HG03457 (cell line): ENCODE measurements around the gene GPR179.

Experiments used
- ATAC-seq: cut with Tn5 transposase; IDR thresholded peaks from one replicate; pipeline ENCODE4 v1.9.1; 2021; ENCODE audit warnings: moderate number of reproducible peaks; ENCODE audit not compliant: unreplicated experiment

GPR179 gene, protein sequence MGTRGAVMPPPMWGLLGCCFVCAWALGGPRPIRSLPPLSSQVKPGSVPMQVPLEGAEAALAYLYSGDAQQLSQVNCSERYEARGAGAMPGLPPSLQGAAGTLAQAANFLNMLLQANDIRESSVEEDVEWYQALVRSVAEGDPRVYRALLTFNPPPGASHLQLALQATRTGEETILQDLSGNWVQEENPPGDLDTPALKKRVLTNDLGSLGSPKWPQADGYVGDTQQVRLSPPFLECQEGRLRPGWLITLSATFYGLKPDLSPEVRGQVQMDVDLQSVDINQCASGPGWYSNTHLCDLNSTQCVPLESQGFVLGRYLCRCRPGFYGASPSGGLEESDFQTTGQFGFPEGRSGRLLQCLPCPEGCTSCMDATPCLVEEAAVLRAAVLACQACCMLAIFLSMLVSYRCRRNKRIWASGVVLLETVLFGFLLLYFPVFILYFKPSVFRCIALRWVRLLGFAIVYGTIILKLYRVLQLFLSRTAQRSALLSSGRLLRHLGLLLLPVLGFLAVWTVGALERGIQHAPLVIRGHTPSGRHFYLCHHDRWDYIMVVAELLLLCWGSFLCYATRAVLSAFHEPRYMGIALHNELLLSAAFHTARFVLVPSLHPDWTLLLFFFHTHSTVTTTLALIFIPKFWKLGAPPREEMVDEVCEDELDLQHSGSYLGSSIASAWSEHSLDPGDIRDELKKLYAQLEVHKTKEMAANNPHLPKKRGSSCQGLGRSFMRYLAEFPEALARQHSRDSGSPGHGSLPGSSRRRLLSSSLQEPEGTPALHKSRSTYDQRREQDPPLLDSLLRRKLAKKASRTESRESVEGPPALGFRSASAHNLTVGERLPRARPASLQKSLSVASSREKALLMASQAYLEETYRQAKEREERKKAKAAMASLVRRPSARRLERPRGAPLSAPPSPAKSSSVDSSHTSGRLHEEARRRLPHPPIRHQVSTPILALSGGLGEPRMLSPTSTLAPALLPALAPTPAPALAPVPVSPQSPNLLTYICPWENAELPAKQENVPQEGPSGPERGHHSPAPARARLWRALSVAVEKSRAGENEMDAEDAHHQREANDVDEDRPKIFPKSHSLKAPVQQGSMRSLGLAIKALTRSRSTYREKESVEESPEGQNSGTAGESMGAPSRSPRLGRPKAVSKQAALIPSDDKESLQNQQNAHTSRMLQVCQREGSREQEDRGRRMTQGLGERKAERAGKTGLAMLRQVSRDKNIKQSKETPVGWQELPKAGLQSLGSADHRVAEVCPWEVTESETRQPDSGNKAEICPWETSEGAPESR (N-terminal part only)

DNA sequence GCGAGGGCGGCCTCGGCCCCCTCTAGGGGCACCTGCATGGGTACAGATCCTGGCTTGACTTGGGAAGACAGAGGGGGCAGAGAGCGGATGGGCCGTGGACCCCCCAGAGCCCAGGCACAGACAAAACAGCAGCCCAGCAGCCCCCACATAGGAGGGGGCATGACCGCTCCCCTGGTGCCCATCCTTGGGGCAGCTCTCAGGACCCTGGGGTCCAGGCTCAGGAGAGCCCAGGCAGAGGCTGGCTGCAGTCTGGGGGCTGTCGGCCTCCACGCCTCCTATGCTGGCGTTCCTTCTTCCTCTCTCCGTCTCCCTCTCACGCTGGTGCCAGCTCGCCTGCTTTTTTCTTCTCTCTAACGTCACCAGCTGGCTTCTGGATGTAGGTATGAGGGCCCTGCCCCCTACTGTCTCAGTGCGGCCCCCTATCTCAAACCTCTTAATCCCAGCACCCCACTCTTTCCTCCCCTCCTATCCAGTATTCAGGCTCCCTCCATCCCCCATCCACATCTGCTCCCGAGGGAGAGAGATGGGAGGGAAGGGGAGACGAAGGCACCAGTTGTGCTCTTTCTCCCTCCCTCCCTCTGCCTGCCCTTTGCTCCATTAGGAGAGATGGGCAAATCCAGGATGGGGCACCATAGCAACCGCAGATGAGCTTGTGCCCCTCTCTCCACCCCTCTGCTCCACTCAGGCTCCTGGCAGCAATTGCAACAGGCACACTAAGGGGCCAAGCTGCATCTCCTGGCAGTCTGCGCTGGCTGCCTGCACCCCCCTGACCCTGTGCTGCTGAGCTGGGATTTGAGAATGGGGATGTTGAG is at the start of gene GPR179:
GPR179 (minus strand) TSS at position 349 of the 812 bp plus-strand sequence; CDS start at position 182, 167 bp downstream.
- ATAC-seq: no peak

DNA sequence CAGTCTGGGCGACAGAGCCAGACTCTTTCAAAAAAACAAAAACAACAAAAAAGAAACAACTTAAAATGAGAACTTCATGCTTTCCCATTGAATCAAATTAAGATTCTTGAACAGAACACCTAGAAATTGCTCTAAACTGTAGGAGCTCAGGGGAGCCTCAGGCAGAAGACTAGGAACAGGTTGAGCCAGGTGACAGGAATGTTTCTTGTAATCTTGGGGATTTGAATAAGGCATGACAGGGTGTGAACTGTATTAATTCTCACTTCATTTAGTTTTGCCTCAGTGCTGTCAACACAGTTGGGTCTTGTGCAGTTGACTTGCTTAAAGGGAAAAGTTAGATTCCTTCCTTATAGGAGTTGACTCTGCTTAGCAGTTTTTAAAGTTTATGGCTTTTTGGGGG is 35.7 kb upstream of the GPR179 start:
- no peak for ATAC-seq

DNA sequence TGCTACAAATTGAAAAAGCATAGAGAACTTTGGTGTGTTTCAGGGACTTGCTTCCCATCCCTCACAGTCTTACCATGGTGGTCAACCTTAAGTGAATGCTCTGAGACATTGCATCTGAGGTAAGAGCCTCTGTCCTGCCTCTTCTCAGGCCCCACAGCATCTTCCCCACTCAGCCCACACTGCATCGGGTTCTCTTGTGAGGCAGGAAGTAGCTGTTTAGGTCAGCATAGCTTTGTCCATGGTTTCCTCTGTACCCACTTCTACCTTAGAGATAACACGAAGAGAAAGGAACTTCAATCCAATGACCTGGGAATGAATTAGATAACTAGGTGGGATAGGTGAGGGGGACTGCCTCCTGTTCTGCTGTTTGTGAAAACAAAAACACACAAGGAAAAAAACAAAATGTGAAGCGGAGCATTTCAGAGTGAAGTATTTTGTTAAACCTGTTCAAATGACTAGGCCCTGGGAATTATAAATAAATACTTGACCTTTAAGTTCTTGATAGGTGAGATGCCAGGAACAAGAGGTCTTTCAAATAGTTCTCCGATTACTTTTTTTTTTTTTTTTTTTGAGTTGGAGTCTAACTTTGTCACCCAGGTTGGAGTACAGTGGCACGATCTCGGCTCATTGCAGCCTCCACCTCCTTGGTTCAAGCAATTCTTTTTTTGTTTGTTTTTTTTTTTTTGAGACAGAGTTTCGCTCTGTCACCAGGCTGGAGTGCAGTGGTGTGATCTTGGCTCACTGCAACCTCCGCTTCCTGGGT is 25.5 kb upstream of the GPR179 start:
- ATAC-seq: no peak

DNA sequence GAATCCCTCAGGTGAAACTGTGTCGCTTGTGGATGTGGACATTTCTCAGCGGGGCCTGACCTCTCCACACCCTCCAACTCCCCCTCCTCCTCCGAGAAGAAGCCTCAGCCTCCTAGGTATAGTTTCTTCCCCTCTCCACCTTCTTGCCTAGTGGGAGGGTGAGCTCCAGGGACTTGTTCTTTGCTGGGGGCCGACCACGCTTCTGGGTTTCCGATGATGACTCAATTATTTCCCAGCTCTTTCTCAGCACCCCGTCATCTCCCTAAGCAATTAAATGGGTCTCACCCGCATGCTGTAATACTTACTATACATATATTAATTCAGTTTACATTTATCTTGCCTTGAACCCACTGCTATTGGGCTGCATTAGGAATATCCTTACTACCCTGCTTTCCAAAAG is 21.0 kb upstream of the GPR179 start:
- ATAC-seq: no peak

DNA sequence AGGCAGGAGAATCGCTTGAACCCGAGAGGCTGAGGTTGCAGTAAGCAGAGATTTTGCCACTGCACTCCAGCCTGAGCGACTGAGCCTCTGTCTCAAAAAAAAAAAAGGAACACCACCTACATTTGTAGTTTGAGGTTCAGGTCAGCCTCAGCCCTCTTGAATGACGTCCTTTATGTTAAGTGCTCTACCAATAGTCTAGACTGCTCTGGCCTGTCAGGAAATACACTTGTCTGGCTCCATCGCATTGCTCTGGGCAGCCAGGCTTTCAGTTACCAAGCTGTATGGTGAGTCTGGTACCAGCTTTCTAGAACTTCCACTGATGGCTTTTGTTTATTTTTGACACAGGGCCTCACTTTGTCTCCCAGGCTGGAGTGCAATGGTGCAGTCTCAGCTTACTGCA is 19.3 kb upstream of the GPR179 start:
- ATAC-seq: no peak

DNA sequence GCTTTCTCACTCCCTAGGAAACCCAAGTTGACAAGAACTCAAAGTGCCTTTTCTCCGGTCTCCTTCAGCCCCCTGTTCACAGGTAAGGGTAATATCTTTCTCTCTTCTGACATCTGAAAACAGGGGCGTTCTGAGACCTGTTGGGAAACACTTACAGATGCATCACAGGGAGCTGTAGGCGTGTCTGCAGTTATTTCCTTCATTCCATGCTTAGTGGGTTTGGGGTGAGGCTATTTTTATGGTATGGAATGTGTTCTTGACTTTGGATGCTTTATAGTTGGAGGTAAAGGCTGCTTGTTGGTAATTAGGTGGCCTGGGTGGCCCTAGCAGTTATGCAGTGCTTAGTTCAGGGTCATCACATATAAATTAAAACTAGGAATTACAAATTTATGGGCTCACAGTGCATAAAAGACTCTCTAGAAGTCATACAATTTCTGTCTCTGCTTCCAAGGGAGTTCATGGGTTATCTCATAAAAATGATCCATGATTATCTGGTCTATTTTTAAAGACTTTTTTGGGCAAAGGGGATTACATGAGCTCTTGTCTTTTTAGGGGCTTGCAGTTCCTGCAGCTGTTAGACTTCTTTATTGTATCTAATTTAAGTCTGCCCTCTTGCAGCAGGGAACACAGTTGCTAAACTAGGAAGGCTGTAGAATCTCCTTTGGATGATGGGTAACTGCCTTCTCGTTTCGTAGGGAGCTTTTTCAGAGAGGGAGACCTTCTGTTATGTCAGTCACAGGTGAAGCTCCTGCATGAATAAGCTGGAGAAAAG is 18.1 kb upstream of the GPR179 start:
- ATAC-seq: no peak

DNA sequence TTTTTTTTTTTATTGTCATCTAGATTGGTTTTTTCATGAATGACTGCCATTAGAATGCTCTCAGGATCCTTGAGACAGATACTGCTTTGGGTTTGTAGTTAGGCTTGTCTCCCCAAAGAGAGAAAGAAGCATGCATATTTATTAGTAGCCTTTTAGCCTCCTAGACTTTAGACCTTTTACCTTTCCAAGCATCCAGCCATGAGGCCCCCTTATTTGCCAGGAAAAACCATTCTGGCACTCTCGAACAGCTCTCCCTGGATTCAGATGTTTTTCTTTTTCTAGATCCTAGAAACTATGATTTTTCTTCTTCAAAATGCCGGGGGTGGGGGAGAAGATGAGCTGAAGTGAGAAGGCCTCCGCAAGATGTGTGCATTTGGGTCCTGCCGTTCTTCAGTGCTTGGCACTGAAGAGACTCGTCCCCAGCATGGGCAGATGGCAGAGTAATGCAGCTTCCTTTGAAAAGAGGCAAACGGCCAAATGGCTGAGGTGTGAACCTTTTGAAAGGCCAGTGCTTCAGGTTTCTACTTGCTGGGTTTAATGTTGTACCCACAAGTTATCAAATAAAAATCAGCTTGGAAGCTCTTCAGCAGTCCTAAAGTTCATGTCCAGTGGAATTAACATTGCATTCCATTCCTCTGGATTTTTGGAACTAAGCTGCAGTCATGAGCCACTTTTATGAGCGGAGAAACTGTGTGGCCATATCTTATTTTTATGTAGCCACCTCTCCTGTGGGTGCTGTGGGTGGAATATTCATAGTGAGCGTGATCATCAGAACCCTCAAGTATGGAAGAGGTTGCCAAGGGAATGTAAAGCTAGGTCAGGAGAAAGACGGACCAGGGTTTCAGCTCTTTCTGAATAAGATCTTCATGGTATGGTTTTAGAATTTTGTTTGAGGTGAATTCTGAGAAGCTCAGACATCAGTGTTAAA is 15.1 kb upstream of the GPR179 start:
- ATAC-seq: no peak

DNA sequence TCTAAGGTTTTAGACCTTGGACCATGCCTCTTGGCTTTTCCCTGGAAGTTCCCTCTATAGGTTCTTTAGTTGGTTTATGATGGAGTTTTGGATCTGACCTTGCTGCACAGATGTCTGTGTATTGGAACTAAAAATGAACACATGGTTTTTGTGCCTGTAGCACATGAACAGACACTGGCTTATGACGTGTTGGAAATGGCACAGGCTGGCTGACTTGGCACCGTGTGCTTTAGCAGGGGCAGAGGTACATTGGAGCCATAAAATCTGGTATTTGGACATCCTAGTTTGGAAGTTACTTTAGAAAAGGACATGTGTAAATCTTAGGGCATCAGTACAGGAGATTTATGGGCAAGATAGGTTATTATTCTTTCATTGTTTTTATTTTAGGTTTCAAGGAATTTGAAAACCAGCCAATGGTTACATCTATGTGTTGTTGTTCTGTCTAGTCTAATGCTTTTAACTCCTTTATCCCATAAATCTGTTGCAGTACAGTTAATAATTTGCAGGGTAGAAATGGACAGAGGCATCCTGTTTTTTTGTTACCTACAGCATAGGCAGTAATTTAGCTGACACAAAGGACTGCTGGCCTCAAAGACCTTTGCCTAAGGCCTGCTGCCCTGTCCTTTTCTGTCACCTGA is 13.8 kb upstream of the GPR179 start:
- ATAC-seq: no peak

DNA sequence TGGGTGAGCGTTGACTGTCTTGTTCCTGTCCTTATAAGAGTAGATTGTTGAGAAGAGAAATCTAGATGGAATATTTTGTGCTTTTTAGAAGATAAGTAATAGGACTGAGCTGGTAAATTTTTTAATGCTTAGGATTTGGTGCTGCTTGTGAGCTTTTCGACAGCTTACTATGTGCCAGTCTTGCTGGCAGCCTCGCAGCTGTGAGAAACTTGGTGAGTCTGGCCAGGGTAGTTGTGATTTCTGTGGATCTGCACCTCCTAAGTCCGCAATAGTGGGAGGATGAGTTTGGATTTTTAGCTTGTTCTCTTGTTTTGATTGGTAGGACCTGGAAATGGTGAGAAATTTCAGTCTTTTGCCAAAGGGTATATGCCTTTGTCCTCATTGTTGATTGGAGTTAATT is 11.5 kb upstream of the GPR179 start:
- no peak for ATAC-seq

DNA sequence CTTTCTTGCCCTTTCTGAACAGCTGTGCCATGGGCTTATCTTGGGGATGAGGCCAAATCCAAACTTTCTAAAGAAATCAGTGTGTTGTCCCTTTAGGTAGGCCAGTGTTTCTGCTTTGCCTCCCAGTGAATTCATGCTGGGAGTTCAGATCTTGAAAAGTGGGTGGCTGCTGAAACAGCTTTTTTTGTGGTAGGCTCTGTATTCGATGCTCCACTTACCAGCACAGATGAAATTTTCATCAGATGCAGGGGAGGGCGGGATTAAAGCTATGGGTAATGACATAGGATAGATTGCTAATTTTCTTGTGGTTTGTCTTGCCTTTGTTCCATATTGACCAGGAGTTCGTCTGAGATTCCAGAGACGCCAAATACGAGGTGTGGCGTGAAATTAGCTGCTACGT is 10.7 kb upstream of the GPR179 start:
- ATAC-seq: no peak

DNA sequence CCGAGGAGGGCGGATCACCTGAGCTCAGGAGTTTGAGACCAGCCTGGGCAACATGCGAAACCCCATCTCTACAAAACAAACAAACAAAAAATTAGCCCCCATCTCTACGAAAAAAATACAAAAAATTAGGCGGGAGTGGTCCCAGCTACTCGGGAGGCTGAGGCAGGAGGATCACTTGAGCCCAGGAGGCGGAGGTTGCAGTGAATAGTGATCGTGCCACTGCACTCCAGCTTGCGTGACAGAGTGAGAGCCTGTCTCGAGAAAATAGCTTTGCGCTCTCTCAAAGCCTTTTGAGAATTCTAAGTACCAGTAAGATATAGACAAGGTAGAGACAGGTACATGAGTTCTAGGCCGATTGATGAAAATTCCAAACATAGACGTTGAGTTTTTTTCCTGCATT is 9.9 kb upstream of the GPR179 start:
- ATAC-seq: no peak

DNA sequence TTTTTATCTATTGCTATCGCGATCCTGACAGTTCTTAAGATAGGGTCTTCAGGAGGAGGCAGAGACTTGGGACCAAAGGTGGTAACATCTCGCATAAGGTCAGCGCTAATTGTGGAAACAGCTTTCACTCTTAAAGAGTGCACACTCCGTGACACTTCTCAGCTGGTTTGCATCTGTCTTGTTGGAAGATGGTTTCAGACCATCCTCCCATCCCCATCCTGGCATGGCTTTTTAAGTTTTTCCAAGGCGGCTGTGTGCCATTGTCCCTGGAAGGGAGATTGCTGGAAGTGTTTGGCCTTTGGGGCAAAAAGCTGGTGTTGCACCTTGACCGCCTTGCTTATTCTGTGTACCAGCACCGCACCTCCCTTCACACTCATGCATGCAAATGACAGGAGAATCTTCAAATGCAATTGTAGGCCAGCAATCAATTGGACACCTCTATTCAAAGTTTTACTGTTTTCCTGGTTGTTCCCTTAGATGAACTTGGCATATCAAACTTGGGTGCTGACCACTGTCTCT is 9.4 kb upstream of the GPR179 start:
- ATAC-seq: no peak

DNA sequence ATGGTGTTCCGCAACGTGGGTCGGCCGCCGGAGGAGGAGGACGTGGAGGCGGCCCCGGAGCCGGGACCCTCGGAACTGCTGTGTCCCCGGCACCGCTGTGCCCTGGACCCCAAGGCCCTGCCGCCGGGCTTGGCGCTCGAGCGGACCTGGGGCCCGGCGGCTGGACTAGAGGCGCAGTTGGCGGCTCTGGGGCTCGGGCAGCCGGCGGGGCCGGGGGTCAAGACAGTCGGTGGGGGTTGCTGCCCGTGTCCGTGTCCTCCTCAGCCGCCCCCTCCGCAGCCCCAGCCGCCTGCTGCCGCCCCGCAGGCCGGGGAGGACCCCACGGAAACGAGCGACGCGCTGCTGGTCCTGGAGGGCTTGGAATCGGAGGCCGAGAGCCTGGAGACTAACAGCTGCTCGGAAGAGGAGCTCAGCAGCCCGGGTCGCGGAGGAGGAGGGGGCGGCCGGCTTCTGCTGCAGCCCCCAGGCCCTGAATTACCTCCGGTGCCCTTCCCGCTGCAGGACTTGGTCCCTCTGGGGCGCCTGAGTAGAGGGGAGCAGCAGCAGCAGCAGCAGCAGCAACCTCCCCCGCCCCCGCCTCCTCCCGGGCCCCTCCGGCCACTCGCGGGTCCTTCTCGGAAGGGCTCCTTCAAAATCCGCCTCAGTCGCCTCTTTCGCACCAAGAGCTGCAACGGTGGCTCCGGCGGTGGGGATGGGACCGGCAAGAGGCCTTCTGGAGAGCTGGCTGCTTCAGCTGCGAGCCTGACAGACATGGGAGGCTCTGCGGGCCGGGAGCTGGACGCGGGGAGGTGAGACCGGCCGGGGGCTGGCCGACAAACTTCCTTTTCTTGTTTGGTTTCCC is 8.7 kb upstream of the GPR179 start:
- no peak for ATAC-seq

DNA sequence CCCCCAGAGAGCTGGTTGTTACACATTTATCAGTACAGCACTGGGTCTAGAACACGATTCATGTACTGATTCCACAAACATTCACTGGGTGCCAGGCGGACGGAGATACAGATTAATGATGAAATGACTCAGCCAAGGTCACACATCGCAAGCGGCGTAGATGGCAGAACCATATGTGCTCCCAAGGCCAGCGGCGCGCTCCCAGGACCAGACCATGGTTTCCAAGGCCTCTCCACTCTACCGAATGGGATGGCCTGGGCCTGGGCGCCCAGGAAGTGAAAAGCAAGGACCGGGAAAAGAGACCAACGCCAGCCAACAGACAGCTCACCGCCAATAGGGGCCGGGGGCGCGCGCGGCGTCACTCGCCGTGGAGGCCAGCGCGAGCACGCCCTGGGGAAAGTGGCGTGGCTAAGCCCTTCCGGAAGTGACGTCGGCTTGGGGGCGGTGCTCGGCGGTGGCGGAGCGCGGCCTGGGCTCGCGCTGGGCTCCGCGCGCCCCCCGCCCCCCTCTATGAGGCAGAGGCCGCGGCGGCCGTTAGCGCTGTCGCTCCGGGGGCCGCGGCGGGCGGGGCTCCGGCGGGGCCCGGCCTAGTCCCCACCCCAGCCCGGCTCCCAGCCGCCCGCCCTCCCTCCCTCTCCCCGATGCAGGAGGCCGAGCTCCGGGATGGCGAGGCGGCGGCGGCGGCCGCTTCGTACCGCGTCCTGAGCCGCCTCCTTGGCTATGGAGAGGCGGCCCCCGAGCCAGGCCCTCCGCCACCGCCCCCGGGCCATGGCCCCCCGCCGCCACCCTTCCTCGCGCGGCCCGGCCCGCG is 7.9 kb upstream of the GPR179 start, which contains the start of gene SOCS7:
SOCS7 (plus strand) TSS at position 433 of the 811 bp plus-strand sequence; CDS start at position 642, 209 bp downstream.
- ATAC-seq: peak; percentile 89

DNA sequence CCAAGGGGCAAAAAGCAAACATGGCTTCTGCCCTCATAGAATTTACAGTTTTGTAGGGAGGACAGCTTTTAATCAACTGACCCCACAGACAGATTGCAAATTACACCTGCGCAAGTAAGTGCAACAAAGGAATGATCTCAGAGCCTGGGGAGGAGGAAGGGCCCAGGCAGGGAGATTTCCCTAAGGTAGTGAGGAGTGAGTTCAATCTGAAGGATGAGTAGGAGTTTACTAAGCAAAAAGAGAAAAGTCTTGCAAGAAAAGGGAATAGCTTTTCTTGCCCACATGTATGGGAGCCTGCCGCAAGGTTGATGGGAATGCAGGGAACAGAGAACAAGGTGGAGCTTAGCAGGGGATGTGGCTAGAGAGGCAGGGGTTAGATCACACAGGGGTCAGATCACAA is 6.3 kb upstream of the GPR179 start:
- ATAC-seq: no peak
